Measurements from ENCODE around the gene GNAT1.

Gene GNAT1

GRCh38 chr3:50190936-50191660 is at the start of gene GNAT1:
TSS of gene GNAT1 (plus strand) at chr3:50191610. CDS start at chr3:50191726, 116 bp downstream.
- DNase-seq: no peak

DNA sequence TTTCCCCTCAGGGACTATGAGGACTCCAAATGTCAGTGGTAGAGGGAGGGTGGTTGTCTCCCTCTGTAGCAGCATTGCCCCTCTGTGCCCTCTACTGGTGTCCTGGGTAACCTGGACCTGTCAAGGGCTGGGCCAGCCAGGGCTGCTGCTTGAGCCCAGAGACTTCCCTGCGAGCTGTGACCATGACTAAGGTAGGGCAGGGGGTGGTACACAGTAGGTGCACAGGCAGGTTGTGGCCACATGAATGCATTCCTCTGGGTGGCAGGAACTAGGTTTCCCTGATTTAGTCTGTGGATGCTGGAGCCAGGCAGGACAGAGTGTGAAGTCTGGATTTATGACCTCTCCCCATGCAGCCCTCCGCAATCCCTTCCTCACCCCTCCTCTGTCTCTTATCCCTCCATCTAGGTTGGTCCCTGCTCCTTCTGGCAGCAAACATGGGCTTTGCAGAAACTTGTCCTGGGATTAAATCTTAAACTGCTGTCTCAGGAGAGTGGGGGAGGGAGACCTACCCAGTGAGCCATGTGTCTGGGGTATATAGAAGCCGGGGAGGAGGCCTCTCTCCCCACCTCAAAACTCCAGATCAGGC is 45.0 kb upstream of the GNAT1 start:
- no peak for DNase-seq

GRCh38 chr3:50147016-50147415 is 44.4 kb upstream of the GNAT1 start:
- DNase-seq: no peak

DNA sequence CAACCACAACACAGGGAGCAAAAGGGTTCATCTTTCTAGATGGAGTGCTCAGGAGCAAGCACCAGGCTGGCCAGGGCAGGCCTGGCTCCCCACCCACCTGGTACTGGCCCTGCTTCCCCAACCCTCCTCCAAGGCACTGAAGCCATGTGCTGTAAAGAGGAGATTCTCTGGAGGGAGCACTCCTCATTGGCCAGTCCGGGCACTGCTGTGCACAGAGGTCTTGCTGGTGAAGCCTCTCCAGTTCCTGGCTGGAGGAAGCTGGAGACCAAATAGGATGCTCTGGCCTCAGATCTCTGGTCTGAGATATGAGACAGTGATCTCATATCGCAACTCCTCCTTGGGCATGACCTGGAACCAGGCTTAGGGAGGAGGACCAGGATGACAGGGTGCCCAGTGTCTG is 44.0 kb upstream of the GNAT1 start:
- no peak for DNase-seq

- peak; percentile 55 for DNase-seq
Observed at GRCh38 chr3:50147861-50148260, 43.5 kb upstream of the GNAT1 start.

DNA sequence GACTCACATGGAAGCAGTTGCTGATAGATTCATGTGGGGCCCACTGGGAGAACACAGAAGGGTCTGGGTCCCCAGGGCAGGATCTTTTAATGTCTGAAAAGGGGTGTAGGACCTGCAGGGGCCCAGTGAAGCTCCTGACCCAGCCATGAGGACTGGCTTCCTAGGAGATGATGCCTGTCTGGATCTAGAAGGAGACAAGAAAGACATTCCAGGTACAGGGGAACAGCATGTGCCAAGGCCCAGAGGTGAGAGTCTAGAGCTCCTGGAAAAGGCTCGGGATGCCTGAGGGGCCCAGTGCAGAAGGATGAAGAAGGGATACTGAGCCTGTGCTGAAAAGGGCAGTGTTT is 41.0 kb upstream of the GNAT1 start:
- no peak for DNase-seq

DNA sequence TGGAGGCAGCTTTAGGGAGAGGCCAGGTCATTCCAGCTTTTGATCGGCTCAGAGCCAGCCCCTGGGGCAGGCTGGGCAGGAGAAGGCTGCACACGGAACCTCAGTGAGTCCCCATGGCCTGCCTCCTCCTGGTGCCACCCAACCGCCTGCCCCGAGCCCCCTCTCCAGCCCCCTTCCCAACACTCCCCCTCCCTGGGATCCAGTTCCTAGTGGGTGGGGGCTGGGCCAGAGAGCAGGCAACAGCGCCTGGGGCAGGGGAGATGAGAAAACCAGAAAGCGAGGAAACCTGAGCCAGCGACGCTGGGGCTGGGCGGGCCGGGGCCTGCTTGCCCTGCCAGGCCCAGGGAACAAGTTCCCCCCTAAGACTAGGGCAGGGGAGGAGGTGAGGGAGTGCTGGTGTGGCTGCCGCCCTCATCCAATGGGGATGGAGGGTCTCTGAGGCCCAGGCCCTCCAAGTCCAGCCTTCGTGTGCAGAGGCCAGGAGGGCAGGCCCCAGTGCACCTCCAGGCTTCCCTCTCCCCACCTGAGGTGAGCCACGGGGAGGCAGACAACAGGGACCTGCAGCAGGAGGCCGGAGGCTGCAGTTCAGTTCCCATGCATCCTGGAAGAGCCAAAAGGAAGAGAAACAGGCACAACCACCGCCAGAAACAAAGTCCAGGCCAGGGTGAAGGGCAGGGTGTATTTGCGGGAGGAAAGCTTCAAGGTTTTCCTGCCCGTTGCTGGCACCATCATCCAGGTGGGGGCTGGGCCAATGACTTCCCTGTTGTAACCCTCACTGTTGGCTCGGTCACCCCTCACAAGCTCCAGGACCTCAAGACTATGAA is 40.3 kb upstream of the GNAT1 start:
- DNase-seq: no peak

- no peak for DNase-seq
Observed at GRCh38 chr3:50151728-50152127, 39.7 kb upstream of the GNAT1 start.

DNA sequence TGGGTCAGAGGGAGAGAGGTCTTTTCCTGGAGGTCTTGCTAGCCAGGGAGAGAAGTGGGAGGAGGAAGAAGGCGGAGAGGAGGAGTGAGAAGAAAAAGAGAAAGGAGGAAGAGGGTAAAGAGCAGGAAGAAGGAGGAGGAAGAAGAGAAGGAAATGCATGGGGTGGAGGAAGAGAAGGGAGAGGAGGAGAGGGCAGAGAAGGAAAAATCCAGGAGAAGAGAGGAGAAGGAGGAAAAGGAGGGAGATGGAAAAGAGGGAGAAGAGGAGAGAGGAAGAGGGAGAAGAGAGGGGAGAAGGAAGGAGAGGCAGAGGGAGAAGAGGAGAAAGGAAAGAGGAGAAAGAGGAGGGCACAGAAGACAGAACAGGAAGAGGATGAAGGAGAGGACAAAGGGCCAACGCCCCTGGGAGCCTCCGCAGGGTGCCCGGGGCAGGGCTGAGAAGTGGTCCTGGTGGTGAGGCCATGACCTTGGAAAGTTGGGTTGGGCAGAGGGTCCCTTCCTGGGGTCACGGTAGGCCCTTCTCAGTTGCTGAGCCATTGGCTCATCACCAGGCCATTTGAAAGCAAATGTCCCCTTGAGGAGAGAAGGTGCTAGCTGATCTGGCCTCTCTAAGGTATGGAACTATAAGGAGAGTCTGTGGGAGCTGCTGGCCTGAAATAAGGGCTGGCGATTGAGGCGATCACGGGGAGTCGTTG is 37.5 kb upstream of the GNAT1 start:
- DNase-seq: no peak

DNA sequence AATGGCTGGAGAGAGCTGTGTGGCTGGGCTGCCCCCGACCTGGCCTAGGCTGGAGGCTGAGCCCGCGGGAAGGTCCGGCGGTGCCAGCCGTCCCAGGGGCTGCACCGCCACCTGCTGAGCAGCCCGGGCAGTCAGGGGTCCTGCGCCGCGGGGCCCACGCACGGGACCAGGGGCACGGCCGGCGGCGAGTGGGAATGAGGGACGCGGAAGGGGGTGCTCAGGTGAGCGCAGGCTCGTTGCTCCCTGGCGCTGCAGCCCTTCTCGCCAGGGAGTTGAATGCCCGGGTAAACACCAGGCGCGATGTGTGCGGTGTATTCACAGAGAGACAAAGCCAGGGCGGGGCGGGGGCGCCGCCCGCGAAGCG is 37.0 kb upstream of the GNAT1 start:
- no peak for DNase-seq

- peak; percentile 54 for DNase-seq
Observed at GRCh38 chr3:50154840-50155490, 36.4 kb upstream of the GNAT1 start, which contains the start of gene SEMA3F. TSS of gene SEMA3F (plus strand) at chr3:50155324. CDS start at chr3:50159623, 4,299 bp downstream.

DNA sequence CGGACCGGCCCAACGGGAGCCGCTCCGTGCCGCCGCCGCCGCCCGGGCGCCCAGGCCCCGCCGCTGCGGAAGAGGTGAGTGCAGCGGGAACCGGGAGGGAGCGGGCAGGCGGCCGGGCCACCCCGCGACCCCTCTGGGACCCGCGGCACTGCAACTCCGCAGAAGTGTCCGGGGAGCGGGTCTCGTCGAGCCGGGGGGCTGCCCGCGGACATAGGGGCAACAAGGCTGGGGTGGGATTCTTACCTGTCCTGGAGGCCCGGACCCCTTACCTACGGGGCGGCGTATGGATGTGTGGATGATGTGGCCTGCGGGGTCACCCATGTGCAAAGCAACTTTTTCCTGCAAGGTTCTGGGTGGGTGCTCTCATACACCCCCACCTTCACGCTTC is 35.9 kb upstream of the GNAT1 start:
- DNase-seq: no peak

GRCh38 chr3:50155891-50156290 is 35.5 kb upstream of the GNAT1 start:
- no peak for DNase-seq

DNA sequence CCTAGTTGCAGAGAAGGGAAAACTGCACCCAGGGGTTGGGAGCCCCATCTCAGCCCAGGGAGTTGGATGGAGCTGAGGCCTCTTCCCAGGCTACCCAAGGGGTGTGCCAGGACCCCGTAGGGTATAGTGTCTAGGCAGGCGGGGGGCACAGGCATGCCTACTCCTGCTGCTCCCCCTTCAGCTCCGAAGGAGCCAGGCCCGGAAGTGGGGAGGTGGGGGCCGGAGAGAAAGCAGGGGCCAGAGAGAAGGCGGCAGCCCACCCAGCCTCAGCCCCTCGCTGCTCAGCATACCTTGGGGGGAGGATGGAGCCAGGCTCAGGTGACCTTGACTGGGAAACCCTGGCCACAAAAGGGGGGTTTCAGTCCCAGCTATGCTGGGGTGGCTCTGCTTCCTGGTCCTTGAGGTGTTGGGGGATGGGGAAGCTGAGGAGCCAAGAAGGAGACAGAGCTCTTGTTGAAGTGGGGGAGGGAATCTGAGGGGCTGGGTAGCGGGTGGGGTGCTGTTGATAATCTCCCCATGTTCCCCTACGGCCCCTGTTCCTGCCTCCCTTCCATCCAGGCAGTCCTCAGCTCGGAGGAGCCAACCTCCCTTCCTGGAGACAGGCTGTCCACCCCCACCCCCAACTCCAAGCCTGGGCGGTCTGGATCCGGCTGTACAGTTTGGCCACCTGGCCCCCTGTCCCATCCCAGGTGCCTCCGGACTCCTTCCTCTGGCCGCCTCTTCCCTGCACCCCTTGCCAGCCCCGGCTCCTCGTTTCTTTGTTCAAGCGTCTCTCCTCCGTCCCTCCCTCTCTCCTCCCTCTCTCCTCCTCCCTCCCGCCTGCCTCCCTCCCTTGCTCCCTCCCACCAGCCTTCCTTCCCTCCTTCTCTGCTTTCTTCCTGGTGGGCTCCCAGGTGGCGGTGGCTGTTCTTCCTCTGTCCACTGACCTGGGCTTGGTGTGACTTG is 34.6 kb upstream of the GNAT1 start:
- peak; percentile 53 for DNase-seq

DNA sequence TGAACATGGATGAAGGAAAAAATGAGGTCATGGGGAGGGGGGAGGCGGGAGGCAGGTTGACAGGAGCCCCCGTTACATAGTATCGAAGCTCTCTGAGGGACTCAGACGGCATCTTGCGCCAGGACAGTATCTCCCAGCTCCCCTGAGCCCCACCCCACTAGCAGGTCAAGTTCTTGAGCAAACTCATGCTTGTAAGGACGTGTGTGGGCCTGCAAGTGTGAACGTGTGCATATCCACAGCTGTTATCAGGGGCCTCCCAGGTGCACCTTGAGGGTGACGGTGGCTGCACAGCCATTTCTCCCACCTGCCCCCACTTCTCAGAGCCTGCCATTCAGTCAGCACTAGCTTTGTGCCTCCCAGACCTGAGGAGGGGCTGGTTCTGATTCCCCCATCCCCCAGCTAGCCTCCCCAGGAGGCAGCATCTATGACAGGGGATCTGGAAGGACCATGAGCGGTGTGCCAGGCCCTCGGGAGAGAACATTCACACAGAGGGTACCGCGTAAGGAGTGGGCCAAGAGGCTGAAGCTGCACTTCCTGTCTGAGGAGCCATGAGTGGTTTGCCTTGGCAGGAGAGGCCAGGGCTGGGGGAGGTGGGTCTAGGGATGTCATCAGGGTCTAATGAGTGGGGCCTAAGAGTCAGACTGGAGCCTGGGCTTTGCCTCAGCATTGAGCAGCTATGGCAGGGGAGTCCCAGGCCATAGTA is 33.4 kb upstream of the GNAT1 start:
- DNase-seq: peak; percentile 42

- no peak for DNase-seq
Observed at GRCh38 chr3:50158530-50159146, 32.8 kb upstream of the GNAT1 start.

DNA sequence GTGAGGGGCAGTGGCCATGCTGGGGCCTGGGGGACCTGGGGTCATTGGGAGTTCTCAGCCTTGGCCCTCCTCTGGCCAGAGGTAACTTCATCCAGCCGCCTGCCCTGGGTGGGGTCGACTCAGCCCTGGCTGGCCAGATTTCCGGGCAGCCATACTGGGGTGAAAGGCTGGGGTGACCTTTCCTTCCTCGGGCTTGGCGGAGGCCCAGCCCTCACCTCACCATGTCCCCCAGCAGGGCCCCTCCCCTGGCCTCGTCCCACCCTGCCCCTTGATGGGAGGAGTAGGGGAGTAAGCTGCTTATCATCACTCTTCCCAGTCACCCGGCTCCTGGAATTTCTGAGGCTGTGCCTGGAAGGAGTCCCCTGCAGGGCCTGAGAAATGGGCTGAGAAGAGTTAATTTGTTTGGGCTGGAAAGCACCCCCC is 30.8 kb upstream of the GNAT1 start:
- DNase-seq: no peak

DNA sequence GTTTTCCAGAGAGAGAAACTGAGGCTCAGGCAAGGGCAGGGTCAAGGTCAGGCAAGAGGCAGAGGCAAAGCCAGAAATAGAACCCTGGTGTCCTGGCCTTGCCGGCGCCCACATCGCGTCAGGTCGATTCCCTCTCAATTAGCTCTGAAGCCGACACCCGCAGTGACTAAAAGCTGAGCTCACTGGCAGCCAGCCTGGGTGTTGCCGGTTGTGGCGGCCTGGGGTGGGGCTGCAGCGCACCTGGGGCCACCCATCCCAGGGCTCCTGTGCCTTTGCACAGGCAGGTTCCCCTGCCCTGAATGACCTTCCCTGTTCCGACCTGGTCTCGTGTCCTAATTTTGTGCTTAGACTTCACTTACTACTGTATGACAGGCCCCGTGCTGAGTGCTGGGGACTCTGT is 30.1 kb upstream of the GNAT1 start:
- no peak for DNase-seq

- no peak for DNase-seq
Observed at GRCh38 chr3:50162034-50162883, 29.2 kb upstream of the GNAT1 start.
